ENCODE measurements around the gene TBC1D13.

The TBC1D13 gene

DNA sequence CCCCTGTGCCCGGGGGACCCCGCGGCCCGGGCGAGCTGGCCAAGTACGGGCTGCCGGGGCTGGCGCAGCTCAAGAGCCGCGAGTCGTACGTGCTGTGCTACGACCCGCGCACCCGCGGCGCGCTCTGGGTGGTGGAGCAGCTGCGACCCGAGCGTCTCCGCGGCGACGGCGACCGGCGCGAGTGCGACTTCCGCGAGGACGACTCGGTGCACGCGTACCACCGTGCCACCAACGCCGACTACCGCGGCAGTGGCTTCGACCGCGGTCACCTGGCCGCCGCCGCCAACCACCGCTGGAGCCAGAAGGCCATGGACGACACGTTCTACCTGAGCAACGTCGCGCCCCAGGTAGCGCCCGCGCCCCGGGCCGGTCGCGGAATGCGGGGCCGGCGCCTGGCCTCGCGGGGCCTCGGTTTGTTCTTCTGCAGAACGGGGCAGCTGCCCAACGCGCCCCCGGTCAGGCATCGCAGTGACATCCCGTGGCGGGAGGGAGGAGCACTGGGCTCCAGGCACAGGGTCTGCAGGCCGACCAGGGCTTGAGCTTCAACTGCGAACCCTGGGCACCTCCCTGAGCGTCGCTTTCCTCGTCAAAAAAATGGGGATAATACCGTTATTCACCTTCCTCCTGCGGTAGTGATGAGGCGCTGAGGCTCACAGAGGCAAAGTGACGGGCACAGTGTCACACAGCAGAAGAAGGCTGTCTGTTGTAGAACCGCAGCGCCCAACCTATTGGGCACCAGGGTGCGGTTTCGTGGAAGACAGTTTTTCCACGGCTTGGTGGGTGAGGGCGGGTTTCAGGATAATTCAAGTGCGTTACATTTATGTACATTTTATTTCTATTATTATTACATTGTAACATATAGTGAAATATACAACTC lies 32.0 kb downstream of the TBC1D13 start:
- H3K4me3 ChIP-seq (ENCODE audit: low read depth, low read length) = peak overlapping the region; percentile 61
- no peak for DNase-seq (ENCODE audit: low read depth, low spot score)
- ChIA-PET CTCF (interaction anchor here (0.6 to 4.4 kb wide), 39 partner anchors 9 to 806 kb away, joined by 3 to 67 read pairs (median 5); partner anchors contain the start of genes KYAT1, LRRC8A, SPOUT1 and ZDHHC12), POLR2A (interaction anchor here (0.7 to 1.3 kb wide), 4 partner anchors 10 to 29 kb away, joined by 3 to 13 read pairs (median 4); partner anchors contain the start of gene SPOUT1)
- no peak for TF ChIP-seq CTCF (IDR thresholded peaks at IDR 0.05; ENCODE audit: insufficient read depth, low read length, missing control alignments)

DNA sequence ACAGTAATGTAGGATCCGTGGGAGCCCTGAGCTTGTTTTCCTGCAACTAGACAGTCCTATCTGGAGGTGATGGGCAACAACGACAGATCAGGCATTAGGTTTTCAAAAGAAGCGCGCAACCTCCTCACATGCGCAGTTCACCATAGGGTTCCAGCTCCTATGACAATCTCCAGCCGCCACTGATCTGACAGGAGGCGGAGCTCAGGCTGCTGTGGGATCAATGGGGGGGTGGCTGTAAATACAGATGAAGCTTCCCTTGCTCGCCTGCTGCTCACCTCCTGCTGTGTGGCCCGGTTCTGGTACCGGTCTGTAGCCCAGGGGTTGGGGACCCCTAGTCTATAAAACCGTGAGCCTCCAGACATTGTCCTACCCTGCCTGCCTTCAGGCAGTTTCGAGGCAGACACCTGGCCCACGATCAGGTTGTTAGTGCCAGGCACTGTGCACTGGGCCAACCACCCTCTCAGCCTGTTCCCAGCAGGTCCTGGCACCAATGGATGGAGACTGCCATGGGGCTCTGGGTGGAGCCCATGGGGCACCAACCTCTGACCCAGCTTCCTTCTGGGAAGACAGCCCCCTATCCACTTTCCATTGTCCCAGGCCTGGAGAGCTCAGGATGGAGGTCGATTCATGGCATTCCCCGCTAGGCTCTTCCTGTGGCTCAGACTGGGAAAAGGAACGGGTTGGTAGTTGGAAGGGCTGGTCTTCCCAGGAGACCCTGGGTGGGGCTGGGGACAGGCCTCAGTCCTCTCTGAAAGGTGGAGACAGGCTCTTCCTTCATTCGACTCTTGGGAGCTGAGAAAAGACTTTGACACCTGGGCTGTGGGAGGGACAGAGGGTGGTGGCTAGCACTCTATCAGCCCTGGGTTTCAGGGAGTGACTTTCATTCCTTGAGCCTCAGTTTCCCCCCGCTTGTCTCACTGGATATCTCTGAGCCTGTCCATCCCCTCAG lies 32.9 kb downstream of the TBC1D13 start:
- H3K4me3 ChIP-seq (ENCODE audit: low read depth, low read length) = peak overlapping the region; percentile 61
- TF ChIP-seq CTCF (IDR thresholded peaks at IDR 0.05; ENCODE audit: insufficient read depth, low read length, missing control alignments) = no peak
- ChIA-PET CTCF (interaction anchor here (0.8 to 4.4 kb wide), 12 partner anchors 8 to 187 kb away, joined by 3 to 67 read pairs (median 5); partner anchors contain the start of genes KYAT1, LRRC8A and SPOUT1), POLR2A (interaction anchor here (0.6 to 1.1 kb wide), 3 partner anchors 10 to 24 kb away, joined by 3 read pairs; no protein-coding TSS in a partner anchor)
- no peak for DNase-seq (ENCODE audit: low read depth, low spot score)

GRCh38 chr9:128820665-128821583 lies 33.9 kb downstream of the TBC1D13 start:
- H3K4me3 ChIP-seq (ENCODE audit: low read depth, low read length) = no peak overlapping the region
- CTCF ChIA-PET = interaction anchor here (0.8 to 4.4 kb wide), 4 partner anchors 7 to 88 kb away, joined by 3 to 67 read pairs (median 14); partner anchors contain the start of gene SPOUT1
- POLR2A ChIA-PET = interaction anchor here (0.6 kb wide), 1 partner anchor 25 kb away, joined by 3 read pairs; no protein-coding TSS in a partner anchor
- no peak for DNase-seq (ENCODE audit: low read depth, low spot score)
- no peak for TF ChIP-seq CTCF (IDR thresholded peaks at IDR 0.05; ENCODE audit: insufficient read depth, low read length, missing control alignments)

- CTCF ChIA-PET = no interaction called here
- DNase-seq (ENCODE audit: low read depth, low spot score) = no peak
- POLR2A ChIA-PET = no interaction called here
Measured at GRCh38 chr9:128821584-128822406, 34.7 kb downstream of the TBC1D13 start.

More at GRCh38 chr9:128821584-128822406, 34.7 kb downstream of the TBC1D13 start:
- TF ChIP-seq CTCF (IDR thresholded peaks at IDR 0.05; ENCODE audit: insufficient read depth, low read length, missing control alignments) = no peak
- no peak overlapping the region for H3K4me3 ChIP-seq (ENCODE audit: low read depth, low read length)

Data from AG04449 (cell line).